Cardiac muscle cell (in vitro differentiated cells and primary cell): ENCODE data around the gene GAS2. TPM values are rescaled to one million over a fixed set of nuclear protein-coding genes. Genes with fewer than 3 reads are reported as not detected.
A peak's percentile ranks its signal among the peaks of the same experiment; 100 is the strongest.
"Not testable (repeated sequence)": the region's sequence is repeated elsewhere in the genome, so short reads cannot be mapped to it uniquely, and the experiment has no call there.

ENCODE experiments used
- DNase-seq, 2 donors: peaks; one replicate each; pipeline versions ENCODE4 v3.0.0 to v3.0.0-alpha.2; 2010 to 2017; ENCODE audit warnings: low read depth in 1 of 2, low spot score in 1 of 2
- H3K27ac ChIP-seq: fragments of 200-600 bp; sonication (generic); 2 replicates; pipeline ENCODE4 v1.5.1; 2016
- H3K27me3 ChIP-seq: fragments of 200-600 bp; sonication (generic); 2 replicates; pipeline ENCODE4 v1.6.0; 2016; ENCODE audit warnings: control low read depth
- H3K36me3 ChIP-seq: fragments of 200-600 bp; sonication (generic); 2 replicates; pipeline ENCODE4 v1.5.1; 2016; ENCODE audit warnings: control low read depth
- H3K4me1 ChIP-seq: fragments of 200-600 bp; sonication (generic); 2 replicates; pipeline ENCODE4 v1.8.1; 2017; ENCODE audit warnings: low read depth, mild to moderate bottlenecking, mixed run types
- H3K4me3 ChIP-seq: fragments of 200-600 bp; sonication (generic); 2 replicates; pipeline ENCODE4 v1.5.1; 2016; ENCODE audit warnings: mild to moderate bottlenecking
- H3K9me3 ChIP-seq: fragments of 200-600 bp; sonication (generic); 2 replicates; pipeline ENCODE4 v1.5.1; 2017; ENCODE audit warnings: low read depth, mild to moderate bottlenecking, control low read depth
- polyA plus RNA-seq: library from polyadenylated mRNA; unstranded; fragments of >200 nt; fragmentation: Nextera tagmentation; extraction: Ambion mirVana; gene quantifications from 2 replicates; pipeline ENCODE4 v1.2.1, GENCODE V29; 2016
- total RNA-seq: library from RNA; depleted of rRNA; stranded (reverse); fragments of >200 nt; gene quantifications from 2 replicates; pipeline ENCODE4 v1.2.3, GENCODE V29; 2016
- TF ChIP-seq, protein P1 (sequence below): IDR thresholded peaks from 2 replicates; pipeline ENCODE4 v1.5.1; 2012; ENCODE audit warnings: low read depth, mild to moderate bottlenecking, low read length

Gene GAS2
- total and polyA plus RNA-seq, 2 experiments from 2014 or later: 6.2 to 9.6 TPM

DNA sequence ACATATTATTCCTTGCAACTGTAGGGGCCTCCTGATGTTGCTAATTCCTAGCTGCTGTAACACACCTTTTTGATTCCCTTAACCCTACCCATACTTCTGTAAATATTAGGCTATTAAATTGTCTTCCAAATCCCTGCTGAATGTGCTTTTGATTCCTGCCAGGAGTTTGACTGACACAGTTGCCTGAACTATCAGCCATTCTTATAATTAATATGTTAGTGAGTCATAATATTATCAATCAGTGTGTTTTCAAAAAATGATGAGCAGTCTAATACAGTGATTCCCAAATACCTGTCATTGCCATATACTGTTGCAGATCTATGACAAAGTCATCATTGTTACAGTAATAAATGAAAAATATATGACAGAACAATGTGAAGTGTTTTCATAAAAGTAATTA lies 24.9 kb upstream of the GAS2 start:
- H3K4me3 ChIP-seq: no peak overlapping the region
- H3K27me3 ChIP-seq: no peaks in the 10 kb centered on the region
- no peaks in the 10 kb centered on the region for H3K36me3 ChIP-seq
- no peak overlapping the region for H3K27ac ChIP-seq
- TF ChIP-seq, protein P1, sequence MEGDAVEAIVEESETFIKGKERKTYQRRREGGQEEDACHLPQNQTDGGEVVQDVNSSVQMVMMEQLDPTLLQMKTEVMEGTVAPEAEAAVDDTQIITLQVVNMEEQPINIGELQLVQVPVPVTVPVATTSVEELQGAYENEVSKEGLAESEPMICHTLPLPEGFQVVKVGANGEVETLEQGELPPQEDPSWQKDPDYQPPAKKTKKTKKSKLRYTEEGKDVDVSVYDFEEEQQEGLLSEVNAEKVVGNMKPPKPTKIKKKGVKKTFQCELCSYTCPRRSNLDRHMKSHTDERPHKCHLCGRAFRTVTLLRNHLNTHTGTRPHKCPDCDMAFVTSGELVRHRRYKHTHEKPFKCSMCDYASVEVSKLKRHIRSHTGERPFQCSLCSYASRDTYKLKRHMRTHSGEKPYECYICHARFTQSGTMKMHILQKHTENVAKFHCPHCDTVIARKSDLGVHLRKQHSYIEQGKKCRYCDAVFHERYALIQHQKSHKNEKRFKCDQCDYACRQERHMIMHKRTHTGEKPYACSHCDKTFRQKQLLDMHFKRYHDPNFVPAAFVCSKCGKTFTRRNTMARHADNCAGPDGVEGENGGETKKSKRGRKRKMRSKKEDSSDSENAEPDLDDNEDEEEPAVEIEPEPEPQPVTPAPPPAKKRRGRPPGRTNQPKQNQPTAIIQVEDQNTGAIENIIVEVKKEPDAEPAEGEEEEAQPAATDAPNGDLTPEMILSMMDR: no peak
- no peak for DNase-seq
- no peaks in the 10 kb centered on the region for H3K9me3 ChIP-seq
- H3K4me1 ChIP-seq: no peaks in the 10 kb centered on the region

DNA sequence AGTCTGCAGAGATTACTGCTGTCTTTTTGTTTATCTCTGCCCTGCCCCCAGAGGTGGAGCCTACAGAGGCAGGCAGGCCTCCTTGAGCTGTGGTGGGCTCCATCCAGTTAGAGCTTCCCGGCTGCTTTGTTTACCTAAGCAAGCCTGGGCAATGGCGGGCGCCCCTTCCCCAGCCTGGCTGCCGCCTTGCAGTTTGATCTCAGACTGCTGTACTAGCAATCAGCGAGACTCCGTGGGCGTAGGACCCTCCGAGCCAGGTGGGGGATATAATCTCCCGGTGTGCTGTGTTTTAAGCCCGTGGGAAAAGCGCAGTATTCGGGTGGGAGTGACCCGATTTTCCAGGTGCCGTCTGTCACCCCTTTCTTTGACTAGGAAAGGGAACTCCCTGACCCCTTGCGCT lies 14.1 kb upstream of the GAS2 start:
- H3K36me3 ChIP-seq, H3K27me3 ChIP-seq, H3K9me3 ChIP-seq, DNase-seq, H3K4me3 ChIP-seq: not testable (repeated sequence)
- H3K4me1 ChIP-seq: peaks cover 30% of the 10 kb centered on the region
- H3K27ac ChIP-seq: peak overlapping the region; percentile 54

- peak in 1 of 2 donors; percentile 39 for DNase-seq
- no peak overlapping the region for H3K4me3 ChIP-seq
- H3K27me3 ChIP-seq: no peaks in the 10 kb centered on the region
- no peaks in the 10 kb centered on the region for H3K36me3 ChIP-seq
- H3K9me3 ChIP-seq: no peaks in the 10 kb centered on the region
- H3K4me1 ChIP-seq: peaks cover 31% of the 10 kb centered on the region
- TF ChIP-seq, protein P1: no peak
- no peak overlapping the region for H3K27ac ChIP-seq
Observed at GRCh38 chr11:22656130-22656529, 10.3 kb upstream of the GAS2 start.

DNA sequence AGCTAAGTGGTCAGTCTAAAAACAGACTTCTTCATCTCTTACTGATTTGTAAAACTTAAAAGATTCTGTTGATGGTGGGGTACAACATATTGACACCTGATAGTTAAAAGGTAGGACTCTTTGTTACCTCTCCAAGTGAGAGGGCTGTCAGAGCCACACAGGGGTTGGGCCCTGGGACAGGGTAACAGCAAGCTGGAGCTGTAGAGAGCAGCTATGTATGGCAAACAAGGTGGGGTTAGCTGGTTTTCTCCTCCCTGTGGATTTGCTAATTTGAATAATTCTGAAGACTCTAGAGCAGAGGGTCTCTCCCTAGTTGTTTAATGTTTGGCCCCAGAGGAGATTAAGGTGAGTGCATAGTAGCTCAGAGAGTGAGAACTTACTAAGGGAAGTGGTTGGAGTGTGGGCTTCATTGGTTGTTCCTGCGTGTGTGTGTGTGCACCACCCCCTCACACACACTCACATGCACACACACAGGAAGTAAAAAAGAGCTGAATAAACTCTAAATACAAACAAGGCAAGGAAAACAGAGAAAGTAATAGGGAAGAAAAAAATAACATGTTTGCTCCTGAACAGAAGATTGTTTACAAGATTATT lies 9.2 kb upstream of the GAS2 start:
- TF ChIP-seq, protein P1: no peak
- peak overlapping the region; percentile 32 for H3K27ac ChIP-seq
- peak in 1 of 2 donors; percentile 30 for DNase-seq
- H3K4me1 ChIP-seq: peaks cover 31% of the 10 kb centered on the region
- no peak overlapping the region for H3K4me3 ChIP-seq
- H3K36me3 ChIP-seq: no peaks in the 10 kb centered on the region
- no peaks in the 10 kb centered on the region for H3K27me3 ChIP-seq
- no peaks in the 10 kb centered on the region for H3K9me3 ChIP-seq

GRCh38 chr11:22659783-22660182 lies 6.6 kb upstream of the GAS2 start:
- Histone ChIP-seq H3K27me3 (no peaks in the 10 kb centered on the region), H3K36me3 (no peaks in the 10 kb centered on the region)

DNA sequence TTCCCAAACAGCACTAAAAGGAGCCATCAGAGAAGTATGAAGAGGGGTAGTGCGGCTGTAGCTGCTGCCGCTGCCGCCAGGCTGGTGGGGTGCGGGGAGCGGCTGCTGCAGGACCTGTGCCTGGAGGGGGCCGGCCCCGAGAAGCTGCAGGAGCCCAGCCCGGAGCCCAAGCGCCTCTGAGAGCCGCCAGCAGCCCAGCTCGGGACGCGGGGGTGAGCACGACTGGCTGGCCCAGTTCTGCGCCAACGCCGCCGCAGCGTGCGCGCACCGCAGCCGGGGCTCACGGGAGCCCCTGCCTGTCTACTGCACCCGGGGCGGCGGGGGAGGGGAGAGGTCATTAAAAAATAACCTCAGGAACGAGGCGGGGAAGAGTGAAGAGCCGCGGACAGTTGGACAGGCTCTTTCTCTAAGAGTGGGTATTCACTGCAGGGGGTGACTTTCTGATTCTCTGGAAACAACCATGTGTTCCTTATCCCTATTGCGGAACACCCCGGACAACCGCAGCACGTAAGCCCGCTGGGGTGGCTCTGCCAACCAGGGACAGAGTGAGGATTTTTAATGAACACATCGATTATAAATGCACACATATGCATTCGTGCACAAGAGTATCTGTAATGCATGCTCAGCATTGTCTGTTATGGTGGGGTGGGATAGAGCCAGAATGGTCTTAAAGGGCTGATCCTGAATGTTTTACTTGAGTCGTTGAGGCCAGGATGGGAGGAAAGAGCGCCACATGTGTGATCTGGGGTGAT lies 453 bp downstream of the GAS2 start:
- Histone ChIP-seq H3K4me1 (peaks cover 9% of the 10 kb centered on the region), H3K9me3 (no peaks in the 10 kb centered on the region), H3K4me3 (peak overlapping the region; percentile 38), H3K27me3 (no peaks in the 10 kb centered on the region), H3K36me3 (no peaks in the 10 kb centered on the region), H3K27ac (peak overlapping the region; percentile 39)
- TF ChIP-seq, protein P1: no peak
- peak; percentile 54 to 76 for DNase-seq

More at GRCh38 chr11:22659783-22660182, 6.6 kb upstream of the GAS2 start:
- Histone ChIP-seq H3K9me3 (no peaks in the 10 kb centered on the region), H3K4me1 (peaks cover 25% of the 10 kb centered on the region), H3K27ac (no peak overlapping the region), H3K4me3 (no peak overlapping the region)
- DNase-seq: no peak
- TF ChIP-seq, protein P1: no peak
